OCI-LY7 (cell line): ENCODE measurements around the gene CDKN2B-AS1. TPM values are rescaled to one million over a fixed set of nuclear protein-coding genes. Genes with fewer than 3 reads are reported as not detected.

Experiments used
- BruUV-seq: library from RNA; stranded (reverse); fragments of 400-500 nt; replicated peaks from 2 replicates; lab custom pipeline; 2021; lab: Mats Ljungman, UMichigan
- CTCF ChIA-PET: fragments of 300-600 bp; sonication (Branson Sonifier 250); formaldehyde crosslinking; loops from one replicate; lab custom pipeline; 2022; ENCODE audit warnings: antibody characterized with exemption; ENCODE audit not compliant: unreplicated experiment; lab: Charles Lee
- POLR2A ChIA-PET: fragments of 300-600 bp; sonication (Branson Sonifier 250); formaldehyde crosslinking; loops from one replicate; lab custom pipeline; 2022; ENCODE audit warnings: antibody characterized with exemption; lab: Charles Lee
- DNase-seq: peaks from one replicate; pipeline ENCODE4 v3.0.0-alpha.2; 2015; ENCODE audit warnings: low spot score
- H2AFZ ChIP-seq: fragments of 200-600 bp; sonication (generic), shearing (Covaris generic); 2 replicates; pipeline ENCODE4 v1.6.1; 2014; ENCODE audit warnings: mild to moderate bottlenecking, antibody characterized with exemption, low read length, moderate library complexity
- H3K27ac ChIP-seq: fragments of 200-600 bp; sonication (generic); 2 replicates; pipeline ENCODE4 v1.5.1; 2014; ENCODE audit warnings: mixed run types, low read depth, mild to moderate bottlenecking, moderate library complexity, low read length, inconsistent platforms; ENCODE audit not compliant: poor library complexity, severe bottlenecking
- H3K36me3 ChIP-seq: fragments of 200-600 bp; sonication (generic); 2 replicates; pipeline ENCODE4 v1.6.1; 2014; ENCODE audit warnings: mild to moderate bottlenecking, antibody characterized with exemption, low read length, moderate library complexity, mixed read lengths; ENCODE audit not compliant: insufficient read depth
- H3K4me1 ChIP-seq: fragments of 200-600 bp; sonication (generic); 2 replicates; pipeline ENCODE4 v1.5.1; 2014; ENCODE audit warnings: mild to moderate bottlenecking, low read length; ENCODE audit not compliant: insufficient read depth, poor library complexity, severe bottlenecking
- H3K4me2 ChIP-seq: fragments of 200-600 bp; sonication (generic); 2 replicates; pipeline ENCODE4 v1.6.1; 2014; ENCODE audit warnings: mild to moderate bottlenecking, low read length
- H3K4me3 ChIP-seq: fragments of 200-600 bp; sonication (generic); 2 replicates; pipeline ENCODE4 v1.5.1; 2014; ENCODE audit warnings: mild to moderate bottlenecking, low read depth, low read length; ENCODE audit not compliant: poor library complexity, severe bottlenecking
- H3K79me2 ChIP-seq: fragments of 200-600 bp; sonication (generic); 2 replicates; pipeline ENCODE4 v1.6.1; 2016; ENCODE audit warnings: low read depth, mild to moderate bottlenecking, low read length, moderate library complexity, mixed read lengths; ENCODE audit not compliant: insufficient read depth
- H3K9me2 ChIP-seq: fragments of 200-600 bp; sonication (generic); 2 replicates; pipeline ENCODE4 v1.6.1; 2016; ENCODE audit warnings: mild to moderate bottlenecking, low read length, mixed read lengths; ENCODE audit not compliant: insufficient read depth
- H3K9me3 ChIP-seq: fragments of 200-600 bp; sonication (generic); 2 replicates; pipeline ENCODE4 v1.6.1; 2014; ENCODE audit warnings: mild to moderate bottlenecking, mixed run types, low read length, mixed read lengths
- H4K20me1 ChIP-seq: fragments of 200-600 bp; sonication (generic); 2 replicates; pipeline ENCODE4 v1.6.1; 2014; ENCODE audit warnings: mild to moderate bottlenecking, antibody characterized with exemption, low read length, moderate library complexity, mixed read lengths; ENCODE audit not compliant: insufficient read depth
- CTCF ChIP-seq: fragments of 200-600 bp; sonication (generic); conservative IDR thresholded peaks from 2 replicates; pipeline ENCODE4 v1.5.1; 2014; ENCODE audit warnings: mild to moderate bottlenecking, antibody characterized with exemption, low read length, moderate library complexity, mixed read lengths
- EZH2phosphoT487 ChIP-seq: fragments of 200-600 bp; sonication (generic); IDR thresholded peaks from 2 replicates; pipeline ENCODE4 v1.6.1; 2018; ENCODE audit warnings: low read depth, borderline replicate concordance, mild to moderate bottlenecking, mixed run types, antibody characterized with exemption, low read length, moderate library complexity, mixed read lengths
- intact Hi-C: fragments of 100-400 bp; cut with micrococcal nuclease; formaldehyde crosslinking; loops from one replicate; pipeline ENCODE4 v1.10.0; 2022; ENCODE audit not compliant: unreplicated experiment
- total RNA-seq, 2 experiments: library from RNA; depleted of rRNA in 1 of 2; stranded (reverse); fragments of >200 nt in 1 of 2; shearing (Covaris generic) in 1 of 2; gene quantifications; 2 replicates each; pipeline ENCODE4 v1.2.3, GENCODE V29; 2014 to 2022

CDKN2B-AS1 gene
- total RNA-seq, 2 experiments from 2014 or later: 20.4 to 24.3 TPM

GRCh38 chr9:22031655-22032411 lies 37.2 kb downstream of the CDKN2B-AS1 start:
- ChIA-PET CTCF (no interaction called here), POLR2A (interaction anchor here (0.7 to 1.3 kb wide), 2 partner anchors 10 to 714 kb away, joined by 3 to 4 read pairs; no protein-coding TSS in a partner anchor)
- Histone ChIP-seq H3K9me3 (no peaks in the 10 kb centered on the region), H3K79me2 (no peaks in the 10 kb centered on the region), H3K4me1 (peaks cover 12% of the 10 kb centered on the region), H3K9me2 (no peaks in the 10 kb centered on the region), H4K20me1 (no peaks in the 10 kb centered on the region), H3K36me3 (peaks cover 15% of the 10 kb centered on the region; the same call in 1 of the 2 replicates), H3K4me3 (no peak overlapping the region), H3K27ac (no peak overlapping the region), H2AFZ (no peak overlapping the region), H3K4me2 (no peak overlapping the region)
- DNase-seq: no peak
- no peak for TF ChIP-seq EZH2phosphoT487
- no peak for TF ChIP-seq CTCF
- intact Hi-C loops: loop anchor here (10.0 kb wide), 1 partner anchor 317 kb away; no protein-coding TSS in a partner anchor
- BruUV-seq: no TSS peak

GRCh38 chr9:22033012-22033630 lies 38.5 kb downstream of the CDKN2B-AS1 start:
- POLR2A ChIA-PET: no interaction called here

More at GRCh38 chr9:22033012-22033630, 38.5 kb downstream of the CDKN2B-AS1 start:
- DNase-seq: no peak
- Histone ChIP-seq H3K4me3 (no peak overlapping the region), H3K4me1 (peaks cover 12% of the 10 kb centered on the region), H3K79me2 (no peaks in the 10 kb centered on the region), H3K4me2 (no peak overlapping the region), H4K20me1 (no peaks in the 10 kb centered on the region), H3K36me3 (peaks cover 15% of the 10 kb centered on the region; the same call in 1 of the 2 replicates), H3K27ac (no peak overlapping the region), H3K9me3 (no peaks in the 10 kb centered on the region), H3K9me2 (no peaks in the 10 kb centered on the region), H2AFZ (no peak overlapping the region)
- BruUV-seq: no TSS peak
- CTCF ChIA-PET: no interaction called here
- no peak for TF ChIP-seq CTCF
- TF ChIP-seq EZH2phosphoT487: no peak
- intact Hi-C loops: loop anchor here (10.0 kb wide), 1 partner anchor 318 kb away; no protein-coding TSS in a partner anchor
